ENCODE data around the gene SCARB1. TPM values are rescaled to one million over a fixed set of nuclear protein-coding genes. Genes with fewer than 3 reads are reported as not detected.

Gene SCARB1
- total RNA-seq, 1 experiment from 2014 or later = 68.3 TPM

DNA sequence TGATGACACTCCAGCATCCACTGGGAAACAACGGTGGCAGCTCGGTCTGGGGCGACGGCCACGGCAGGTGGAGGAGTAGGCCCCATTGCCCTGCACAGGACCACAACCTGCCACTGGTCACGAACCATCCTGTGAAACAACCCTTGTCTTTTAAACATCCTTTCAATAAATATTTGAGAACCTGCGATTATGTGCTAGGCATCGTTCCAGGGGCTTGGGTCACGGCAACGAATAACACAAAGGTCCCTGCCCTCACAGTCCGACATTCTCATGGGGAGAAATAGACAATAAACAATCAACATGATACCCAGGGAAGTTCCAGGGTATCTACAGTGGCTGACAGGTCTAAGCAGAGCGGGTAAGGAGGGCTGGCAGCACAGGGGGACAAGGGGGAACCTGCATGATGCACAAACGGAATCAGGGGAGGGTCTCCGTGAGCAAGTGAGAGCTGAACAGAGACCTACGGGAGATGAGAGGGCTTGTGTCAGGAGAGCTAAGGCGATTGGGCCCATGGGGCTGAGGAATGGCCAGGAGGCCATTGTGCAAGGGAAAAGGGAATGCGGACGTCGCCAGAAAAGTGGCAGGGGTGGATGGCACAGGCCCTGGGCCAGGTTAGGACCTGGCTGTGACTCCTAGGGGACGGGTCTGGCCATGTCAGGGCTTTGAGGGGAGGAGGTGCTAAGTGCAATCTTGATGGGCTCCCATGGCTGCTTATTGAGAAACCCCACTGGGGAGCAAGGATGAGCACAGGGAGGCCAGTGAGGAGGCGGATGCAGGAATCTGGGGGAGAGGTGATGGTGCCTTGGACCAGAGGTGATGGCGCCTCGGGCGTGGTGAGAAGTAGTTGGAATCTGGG is 9.7 kb downstream of the SCARB1 start:
- peak overlapping the region; percentile 12; the same call in 1 of the 2 replicates for H3K27ac Mint-ChIP-seq
- H3K9me3 Mint-ChIP-seq = peaks cover 5% of the 10 kb centered on the region; the same call in 1 of the 2 replicates
- DNase-seq (ENCODE audit: low spot score) (no peak), ATAC-seq (no peak)
- TF ChIP-seq, protein P1, sequence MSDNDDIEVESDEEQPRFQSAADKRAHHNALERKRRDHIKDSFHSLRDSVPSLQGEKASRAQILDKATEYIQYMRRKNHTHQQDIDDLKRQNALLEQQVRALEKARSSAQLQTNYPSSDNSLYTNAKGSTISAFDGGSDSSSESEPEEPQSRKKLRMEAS (CRISPR knock-in tag; IDR thresholded peaks at IDR 0.05) = no peak
- TF ChIP-seq, protein P2, sequence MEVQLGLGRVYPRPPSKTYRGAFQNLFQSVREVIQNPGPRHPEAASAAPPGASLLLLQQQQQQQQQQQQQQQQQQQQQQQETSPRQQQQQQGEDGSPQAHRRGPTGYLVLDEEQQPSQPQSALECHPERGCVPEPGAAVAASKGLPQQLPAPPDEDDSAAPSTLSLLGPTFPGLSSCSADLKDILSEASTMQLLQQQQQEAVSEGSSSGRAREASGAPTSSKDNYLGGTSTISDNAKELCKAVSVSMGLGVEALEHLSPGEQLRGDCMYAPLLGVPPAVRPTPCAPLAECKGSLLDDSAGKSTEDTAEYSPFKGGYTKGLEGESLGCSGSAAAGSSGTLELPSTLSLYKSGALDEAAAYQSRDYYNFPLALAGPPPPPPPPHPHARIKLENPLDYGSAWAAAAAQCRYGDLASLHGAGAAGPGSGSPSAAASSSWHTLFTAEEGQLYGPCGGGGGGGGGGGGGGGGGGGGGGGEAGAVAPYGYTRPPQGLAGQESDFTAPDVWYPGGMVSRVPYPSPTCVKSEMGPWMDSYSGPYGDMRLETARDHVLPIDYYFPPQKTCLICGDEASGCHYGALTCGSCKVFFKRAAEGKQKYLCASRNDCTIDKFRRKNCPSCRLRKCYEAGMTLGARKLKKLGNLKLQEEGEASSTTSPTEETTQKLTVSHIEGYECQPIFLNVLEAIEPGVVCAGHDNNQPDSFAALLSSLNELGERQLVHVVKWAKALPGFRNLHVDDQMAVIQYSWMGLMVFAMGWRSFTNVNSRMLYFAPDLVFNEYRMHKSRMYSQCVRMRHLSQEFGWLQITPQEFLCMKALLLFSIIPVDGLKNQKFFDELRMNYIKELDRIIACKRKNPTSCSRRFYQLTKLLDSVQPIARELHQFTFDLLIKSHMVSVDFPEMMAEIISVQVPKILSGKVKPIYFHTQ (CRISPR knock-in tag; IDR thresholded peaks at IDR 0.05) = no peak
- TF ChIP-seq TEAD4 (CRISPR knock-in tag; IDR thresholded peaks at IDR 0.05) = no peak
- TF ChIP-seq ZNF396 (CRISPR knock-in tag; IDR thresholded peaks at IDR 0.05; ENCODE audit: borderline replicate concordance) = no peak
- TF ChIP-seq, protein P3, sequence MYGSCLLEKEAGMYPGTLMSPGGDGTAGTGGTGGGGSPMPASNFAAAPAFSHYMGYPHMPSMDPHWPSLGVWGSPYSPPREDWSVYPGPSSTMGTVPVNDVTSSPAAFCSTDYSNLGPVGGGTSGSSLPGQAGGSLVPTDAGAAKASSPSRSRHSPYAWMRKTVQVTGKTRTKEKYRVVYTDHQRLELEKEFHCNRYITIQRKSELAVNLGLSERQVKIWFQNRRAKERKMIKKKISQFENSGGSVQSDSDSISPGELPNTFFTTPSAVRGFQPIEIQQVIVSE (CRISPR knock-in tag; IDR thresholded peaks at IDR 0.05; ENCODE audit: borderline replicate concordance) = no peak
- TF ChIP-seq, protein P4, sequence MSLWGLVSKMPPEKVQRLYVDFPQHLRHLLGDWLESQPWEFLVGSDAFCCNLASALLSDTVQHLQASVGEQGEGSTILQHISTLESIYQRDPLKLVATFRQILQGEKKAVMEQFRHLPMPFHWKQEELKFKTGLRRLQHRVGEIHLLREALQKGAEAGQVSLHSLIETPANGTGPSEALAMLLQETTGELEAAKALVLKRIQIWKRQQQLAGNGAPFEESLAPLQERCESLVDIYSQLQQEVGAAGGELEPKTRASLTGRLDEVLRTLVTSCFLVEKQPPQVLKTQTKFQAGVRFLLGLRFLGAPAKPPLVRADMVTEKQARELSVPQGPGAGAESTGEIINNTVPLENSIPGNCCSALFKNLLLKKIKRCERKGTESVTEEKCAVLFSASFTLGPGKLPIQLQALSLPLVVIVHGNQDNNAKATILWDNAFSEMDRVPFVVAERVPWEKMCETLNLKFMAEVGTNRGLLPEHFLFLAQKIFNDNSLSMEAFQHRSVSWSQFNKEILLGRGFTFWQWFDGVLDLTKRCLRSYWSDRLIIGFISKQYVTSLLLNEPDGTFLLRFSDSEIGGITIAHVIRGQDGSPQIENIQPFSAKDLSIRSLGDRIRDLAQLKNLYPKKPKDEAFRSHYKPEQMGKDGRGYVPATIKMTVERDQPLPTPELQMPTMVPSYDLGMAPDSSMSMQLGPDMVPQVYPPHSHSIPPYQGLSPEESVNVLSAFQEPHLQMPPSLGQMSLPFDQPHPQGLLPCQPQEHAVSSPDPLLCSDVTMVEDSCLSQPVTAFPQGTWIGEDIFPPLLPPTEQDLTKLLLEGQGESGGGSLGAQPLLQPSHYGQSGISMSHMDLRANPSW (CRISPR knock-in tag; conservative IDR thresholded peaks at IDR 0.05; ENCODE audit: low read depth) = no peak
- TF ChIP-seq, protein P5, sequence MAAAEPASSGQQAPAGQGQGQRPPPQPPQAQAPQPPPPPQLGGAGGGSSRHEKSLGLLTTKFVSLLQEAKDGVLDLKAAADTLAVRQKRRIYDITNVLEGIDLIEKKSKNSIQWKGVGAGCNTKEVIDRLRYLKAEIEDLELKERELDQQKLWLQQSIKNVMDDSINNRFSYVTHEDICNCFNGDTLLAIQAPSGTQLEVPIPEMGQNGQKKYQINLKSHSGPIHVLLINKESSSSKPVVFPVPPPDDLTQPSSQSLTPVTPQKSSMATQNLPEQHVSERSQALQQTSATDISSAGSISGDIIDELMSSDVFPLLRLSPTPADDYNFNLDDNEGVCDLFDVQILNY (CRISPR knock-in tag; IDR thresholded peaks at IDR 0.05) = no peak
- TF ChIP-seq ESRRA (CRISPR knock-in tag; IDR thresholded peaks at IDR 0.05; ENCODE audit: borderline replicate concordance) = no peak
- TF ChIP-seq MYBL2 (CRISPR knock-in tag; IDR thresholded peaks at IDR 0.05) = no peak
- TF ChIP-seq SP1 (CRISPR knock-in tag; conservative IDR thresholded peaks at IDR 0.05) = no peak
- TF ChIP-seq, protein P6, sequence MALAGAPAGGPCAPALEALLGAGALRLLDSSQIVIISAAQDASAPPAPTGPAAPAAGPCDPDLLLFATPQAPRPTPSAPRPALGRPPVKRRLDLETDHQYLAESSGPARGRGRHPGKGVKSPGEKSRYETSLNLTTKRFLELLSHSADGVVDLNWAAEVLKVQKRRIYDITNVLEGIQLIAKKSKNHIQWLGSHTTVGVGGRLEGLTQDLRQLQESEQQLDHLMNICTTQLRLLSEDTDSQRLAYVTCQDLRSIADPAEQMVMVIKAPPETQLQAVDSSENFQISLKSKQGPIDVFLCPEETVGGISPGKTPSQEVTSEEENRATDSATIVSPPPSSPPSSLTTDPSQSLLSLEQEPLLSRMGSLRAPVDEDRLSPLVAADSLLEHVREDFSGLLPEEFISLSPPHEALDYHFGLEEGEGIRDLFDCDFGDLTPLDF (CRISPR knock-in tag; IDR thresholded peaks at IDR 0.05) = no peak
- TF ChIP-seq ATF1 (CRISPR knock-in tag; IDR thresholded peaks at IDR 0.05) = no peak
- TF ChIP-seq, protein P7, sequence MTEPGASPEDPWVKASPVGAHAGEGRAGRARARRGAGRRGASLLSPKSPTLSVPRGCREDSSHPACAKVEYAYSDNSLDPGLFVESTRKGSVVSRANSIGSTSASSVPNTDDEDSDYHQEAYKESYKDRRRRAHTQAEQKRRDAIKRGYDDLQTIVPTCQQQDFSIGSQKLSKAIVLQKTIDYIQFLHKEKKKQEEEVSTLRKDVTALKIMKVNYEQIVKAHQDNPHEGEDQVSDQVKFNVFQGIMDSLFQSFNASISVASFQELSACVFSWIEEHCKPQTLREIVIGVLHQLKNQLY (CRISPR knock-in tag; IDR thresholded peaks at IDR 0.05) = no peak
- no peak for TF ChIP-seq NR2C2 (CRISPR knock-in tag; IDR thresholded peaks at IDR 0.05)
- TF ChIP-seq, protein P8, sequence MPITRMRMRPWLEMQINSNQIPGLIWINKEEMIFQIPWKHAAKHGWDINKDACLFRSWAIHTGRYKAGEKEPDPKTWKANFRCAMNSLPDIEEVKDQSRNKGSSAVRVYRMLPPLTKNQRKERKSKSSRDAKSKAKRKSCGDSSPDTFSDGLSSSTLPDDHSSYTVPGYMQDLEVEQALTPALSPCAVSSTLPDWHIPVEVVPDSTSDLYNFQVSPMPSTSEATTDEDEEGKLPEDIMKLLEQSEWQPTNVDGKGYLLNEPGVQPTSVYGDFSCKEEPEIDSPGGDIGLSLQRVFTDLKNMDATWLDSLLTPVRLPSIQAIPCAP (CRISPR knock-in tag; IDR thresholded peaks at IDR 0.05) = no peak
- TF ChIP-seq, protein P9, sequence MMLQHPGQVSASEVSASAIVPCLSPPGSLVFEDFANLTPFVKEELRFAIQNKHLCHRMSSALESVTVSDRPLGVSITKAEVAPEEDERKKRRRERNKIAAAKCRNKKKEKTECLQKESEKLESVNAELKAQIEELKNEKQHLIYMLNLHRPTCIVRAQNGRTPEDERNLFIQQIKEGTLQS (CRISPR knock-in tag; conservative IDR thresholded peaks at IDR 0.05) = no peak
- no peak for TF ChIP-seq ZNF263 (CRISPR knock-in tag; IDR thresholded peaks at IDR 0.05; ENCODE audit: low read depth)
- no peak for TF ChIP-seq EMX1 (CRISPR knock-in tag; IDR thresholded peaks at IDR 0.05)
- TF ChIP-seq KAT7 (CRISPR knock-in tag; IDR thresholded peaks at IDR 0.05; ENCODE audit: borderline replicate concordance) = no peak
- no peak for TF ChIP-seq RELA (CRISPR knock-in tag; IDR thresholded peaks at IDR 0.05; ENCODE audit: borderline replicate concordance)
- no peak overlapping the region for H3K4me3 Mint-ChIP-seq
- no peaks in the 10 kb centered on the region for H3K27me3 Mint-ChIP-seq (ENCODE audit: low read depth)
- POLR2A ChIA-PET = no interaction called here
- H3K4me1 Mint-ChIP-seq = peaks cover 23% of the 10 kb centered on the region
- peaks cover 7% of the 10 kb centered on the region for H3K36me3 Mint-ChIP-seq
- CTCF ChIA-PET = interaction anchor here (1.1 kb wide), 1 partner anchor 82 kb away, joined by 3 read pairs; no protein-coding TSS in a partner anchor

All from WTC11 (cell line).